ENCODE data around the gene C5orf34. TPM values are rescaled to one million over a fixed set of nuclear protein-coding genes. Genes with fewer than 3 reads are reported as not detected.

C5orf34 gene
- total and polyA plus RNA-seq, 2 of the 4 experiments (the other 2 are of a cell fraction): 3.3 to 6.1 TPM

DNA sequence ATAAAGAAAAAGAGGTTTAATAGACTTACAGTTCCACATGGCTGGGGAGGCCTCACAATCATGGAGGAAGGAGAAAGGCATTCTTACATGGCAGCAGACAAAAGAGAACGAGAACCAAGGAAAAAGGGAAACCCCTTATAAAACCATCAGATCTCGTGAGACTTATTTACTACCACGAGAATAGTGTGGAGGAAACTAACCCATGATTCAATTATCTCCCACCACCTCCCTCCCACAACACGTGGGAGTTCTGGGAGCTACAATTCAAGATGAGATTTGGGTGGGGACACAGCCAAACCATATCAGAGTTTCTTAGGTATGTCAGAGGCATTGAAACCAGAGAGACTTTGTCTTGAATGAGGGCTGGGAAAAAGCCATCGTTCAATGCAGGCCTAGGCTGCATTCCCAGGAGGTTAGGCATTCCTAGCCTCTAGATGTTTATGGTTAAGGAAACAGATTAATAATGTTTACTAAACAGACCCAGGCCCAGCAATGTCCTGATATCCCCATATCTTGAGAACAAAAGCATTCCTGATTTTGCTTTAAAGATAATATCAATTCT is 49.4 kb upstream of the C5orf34 start:
- ChIA-PET CTCF (interaction anchor here (0.6 kb wide), 2 partner anchors 25 to 878 kb away, joined by 3 read pairs; no protein-coding TSS in a partner anchor), POLR2A (ENCODE audit: unreplicated experiment) (no interaction called here)
- no peak overlapping the region for H3K9ac ChIP-seq (ENCODE audit: low read depth, low read length)

More for the DNA sequence above, 49.4 kb upstream of the C5orf34 start:
- peak overlapping the region in 1 of 2 experiments; percentile 32; a peak in 1 of 4 replicates for H4K8ac ChIP-seq (ENCODE audit: low read depth in 2 of 2, low read length in 2 of 2)
- no peak overlapping the region for H2AK5ac ChIP-seq (ENCODE audit: low read depth, low read length)
- no peak overlapping the region for H3K4me3 ChIP-seq (ENCODE audit: insufficient read depth, low read depth, low read length)
- in situ Hi-C loops (cut with MboI; ENCODE audit: low sequenced_read_pairs) (no loop called here), intact Hi-C loops (cut with micrococcal nuclease) (no loop called here), dilution Hi-C loops (cut with HindIII; ENCODE audit: low sequenced_read_pairs, unreplicated experiment) (no loop called here)
- H3K4me2 ChIP-seq (ENCODE audit: low read depth, low read length): 0 out of 2 replicates have a peak overlapping the region, but pooled peaks have one; percentile 1
- DNase-seq (no peak), ATAC-seq (ENCODE audit: low read depth) (peak; percentile 10; the same call in 1 of the 2 replicates)
- H2BK5ac ChIP-seq (ENCODE audit: low read depth, low read length, poor library complexity, severe bottlenecking): no peak overlapping the region
- H2AFZ ChIP-seq (replicated peaks; ENCODE audit: low read length, poor library complexity): no peak overlapping the region
- no TSS peak for BruUV-seq (replicated peaks)
- no peak overlapping the region for H3K18ac ChIP-seq (ENCODE audit: low read depth, low read length)
- no peak overlapping the region for H4K5ac ChIP-seq (ENCODE audit: low read depth, low read length)
- no peak overlapping the region for H3K4ac ChIP-seq (ENCODE audit: low read depth, low read length)
- TF ChIP-seq, protein P1, sequence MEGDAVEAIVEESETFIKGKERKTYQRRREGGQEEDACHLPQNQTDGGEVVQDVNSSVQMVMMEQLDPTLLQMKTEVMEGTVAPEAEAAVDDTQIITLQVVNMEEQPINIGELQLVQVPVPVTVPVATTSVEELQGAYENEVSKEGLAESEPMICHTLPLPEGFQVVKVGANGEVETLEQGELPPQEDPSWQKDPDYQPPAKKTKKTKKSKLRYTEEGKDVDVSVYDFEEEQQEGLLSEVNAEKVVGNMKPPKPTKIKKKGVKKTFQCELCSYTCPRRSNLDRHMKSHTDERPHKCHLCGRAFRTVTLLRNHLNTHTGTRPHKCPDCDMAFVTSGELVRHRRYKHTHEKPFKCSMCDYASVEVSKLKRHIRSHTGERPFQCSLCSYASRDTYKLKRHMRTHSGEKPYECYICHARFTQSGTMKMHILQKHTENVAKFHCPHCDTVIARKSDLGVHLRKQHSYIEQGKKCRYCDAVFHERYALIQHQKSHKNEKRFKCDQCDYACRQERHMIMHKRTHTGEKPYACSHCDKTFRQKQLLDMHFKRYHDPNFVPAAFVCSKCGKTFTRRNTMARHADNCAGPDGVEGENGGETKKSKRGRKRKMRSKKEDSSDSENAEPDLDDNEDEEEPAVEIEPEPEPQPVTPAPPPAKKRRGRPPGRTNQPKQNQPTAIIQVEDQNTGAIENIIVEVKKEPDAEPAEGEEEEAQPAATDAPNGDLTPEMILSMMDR (conservative IDR thresholded peaks at IDR 0.05; ENCODE audit: low read depth, low read length): no peak
- TF ChIP-seq, protein P2, sequence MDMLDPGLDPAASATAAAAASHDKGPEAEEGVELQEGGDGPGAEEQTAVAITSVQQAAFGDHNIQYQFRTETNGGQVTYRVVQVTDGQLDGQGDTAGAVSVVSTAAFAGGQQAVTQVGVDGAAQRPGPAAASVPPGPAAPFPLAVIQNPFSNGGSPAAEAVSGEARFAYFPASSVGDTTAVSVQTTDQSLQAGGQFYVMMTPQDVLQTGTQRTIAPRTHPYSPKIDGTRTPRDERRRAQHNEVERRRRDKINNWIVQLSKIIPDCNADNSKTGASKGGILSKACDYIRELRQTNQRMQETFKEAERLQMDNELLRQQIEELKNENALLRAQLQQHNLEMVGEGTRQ (IDR thresholded peaks at IDR 0.05; ENCODE audit: low read depth, low read length): no peak
- TF ChIP-seq BHLHE40 (IDR thresholded peaks at IDR 0.05; ENCODE audit: low read depth, low read length): no peak
- H3K36me3 ChIP-seq (ENCODE audit: control insufficient read depth, insufficient read depth, low read length): no peaks in the 10 kb centered on the region
- no peak overlapping the region for H3K14ac ChIP-seq (replicated peaks; ENCODE audit: low read depth, low read length)
- H2BK15ac ChIP-seq (ENCODE audit: low read depth, low read length): no peak overlapping the region
- 0 out of 2 replicates have a peak overlapping the region, but pooled peaks have one; percentile 29 for H2BK20ac ChIP-seq (ENCODE audit: low read depth, low read length)
- H3K9me1 ChIP-seq (ENCODE audit: insufficient read depth, low read length): no peaks in the 10 kb centered on the region
- no peak overlapping the region for H3K56ac ChIP-seq (ENCODE audit: extremely low read depth, insufficient read depth, low read length)
- peaks cover 8% of the 10 kb centered on the region; the same call in 1 of the 2 replicates for H3K4me1 ChIP-seq (ENCODE audit: control insufficient read depth, insufficient read depth, low read length)
- WGBS, 2 experiments (ENCODE audit: extremely low coverage in 2 of 2, insufficient read length in 1 of 2): no CpG with 5 or more reads among the region's 5 CpGs
- no peak overlapping the region for H4K91ac ChIP-seq (ENCODE audit: insufficient read depth, low read depth, low read length)
- no peaks in the 10 kb centered on the region for H3K79me1 ChIP-seq (ENCODE audit: low read depth in 1 of 2, low read length in 2 of 2)
- no peak overlapping the region for H3K23ac ChIP-seq (ENCODE audit: low read depth, low read length)
- no peak overlapping the region; the same call in 1 of the 2 replicates for H2BK120ac ChIP-seq (ENCODE audit: low read depth, low read length)
- no peaks in the 10 kb centered on the region for H3K27me3 ChIP-seq (ENCODE audit: control insufficient read depth, insufficient read depth, low read length)
- H4K20me1 ChIP-seq (ENCODE audit: insufficient read depth, low read length): no peaks in the 10 kb centered on the region
- H3K9me3 ChIP-seq (ENCODE audit: control insufficient read depth, insufficient read depth, low read length): no peaks in the 10 kb centered on the region
- no peak overlapping the region for H2AK9ac ChIP-seq (replicated peaks; ENCODE audit: low read depth, low read length, poor library complexity)
- H3K27ac ChIP-seq (ENCODE audit: insufficient read depth, low read length): no peak overlapping the region

All from IMR-90 (cell line).